D721Med (cell line): Measurements from ENCODE around the gene PRRX1.

Experiments used
- DNase-seq: peaks from one replicate; pipeline ENCODE4 v3.0.0; 2011; ENCODE audit warnings: low spot score; ENCODE audit not compliant: insufficient read length
- FAIRE-seq: peaks from 2 replicates; lab custom pipeline; 2011; peaks lifted over from hg19 to GRCh38; lab: Jason Lieb, UNC
- TF ChIP-seq, protein P1 (sequence below): IDR thresholded peaks from 2 replicates; pipeline ENCODE4 v1.5.1; 2012; ENCODE audit warnings: mild to moderate bottlenecking, control low read depth; ENCODE audit not compliant: insufficient read depth; ENCODE audit errors: missing control alignments

Gene PRRX1

DNA sequence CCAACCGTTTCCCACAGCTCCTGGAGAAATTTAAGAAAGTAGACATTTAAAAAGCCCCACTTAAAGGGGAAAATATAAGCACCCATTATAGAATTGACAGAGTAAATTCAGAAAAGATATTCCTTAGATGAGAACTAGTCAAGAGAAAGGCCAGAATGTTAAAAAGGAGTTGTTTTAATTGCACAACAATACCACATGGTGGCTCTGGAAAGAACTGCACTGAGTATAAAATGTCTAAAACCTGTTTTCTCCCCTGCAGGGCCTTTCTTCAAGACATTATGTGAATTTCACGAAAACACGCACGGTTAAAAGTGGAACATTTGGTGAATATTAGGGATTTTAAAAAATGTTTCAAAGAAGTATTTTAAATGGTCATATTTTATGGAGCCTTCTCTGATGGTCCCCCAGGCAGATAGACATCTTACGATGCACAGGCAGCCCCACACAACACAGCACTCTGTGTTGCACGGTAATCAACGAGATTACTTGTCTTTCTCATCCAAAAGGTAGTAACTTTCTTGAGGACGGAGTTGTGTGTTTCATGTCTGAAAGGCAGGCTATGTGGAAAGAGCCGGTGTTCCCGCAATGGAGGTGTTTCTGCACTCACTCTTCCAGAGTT, 101.9 kb downstream of the PRRX1 start:
- TF ChIP-seq, protein P1, sequence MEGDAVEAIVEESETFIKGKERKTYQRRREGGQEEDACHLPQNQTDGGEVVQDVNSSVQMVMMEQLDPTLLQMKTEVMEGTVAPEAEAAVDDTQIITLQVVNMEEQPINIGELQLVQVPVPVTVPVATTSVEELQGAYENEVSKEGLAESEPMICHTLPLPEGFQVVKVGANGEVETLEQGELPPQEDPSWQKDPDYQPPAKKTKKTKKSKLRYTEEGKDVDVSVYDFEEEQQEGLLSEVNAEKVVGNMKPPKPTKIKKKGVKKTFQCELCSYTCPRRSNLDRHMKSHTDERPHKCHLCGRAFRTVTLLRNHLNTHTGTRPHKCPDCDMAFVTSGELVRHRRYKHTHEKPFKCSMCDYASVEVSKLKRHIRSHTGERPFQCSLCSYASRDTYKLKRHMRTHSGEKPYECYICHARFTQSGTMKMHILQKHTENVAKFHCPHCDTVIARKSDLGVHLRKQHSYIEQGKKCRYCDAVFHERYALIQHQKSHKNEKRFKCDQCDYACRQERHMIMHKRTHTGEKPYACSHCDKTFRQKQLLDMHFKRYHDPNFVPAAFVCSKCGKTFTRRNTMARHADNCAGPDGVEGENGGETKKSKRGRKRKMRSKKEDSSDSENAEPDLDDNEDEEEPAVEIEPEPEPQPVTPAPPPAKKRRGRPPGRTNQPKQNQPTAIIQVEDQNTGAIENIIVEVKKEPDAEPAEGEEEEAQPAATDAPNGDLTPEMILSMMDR: peak; percentile 93
- peak; percentile 97 for FAIRE-seq

DNA sequence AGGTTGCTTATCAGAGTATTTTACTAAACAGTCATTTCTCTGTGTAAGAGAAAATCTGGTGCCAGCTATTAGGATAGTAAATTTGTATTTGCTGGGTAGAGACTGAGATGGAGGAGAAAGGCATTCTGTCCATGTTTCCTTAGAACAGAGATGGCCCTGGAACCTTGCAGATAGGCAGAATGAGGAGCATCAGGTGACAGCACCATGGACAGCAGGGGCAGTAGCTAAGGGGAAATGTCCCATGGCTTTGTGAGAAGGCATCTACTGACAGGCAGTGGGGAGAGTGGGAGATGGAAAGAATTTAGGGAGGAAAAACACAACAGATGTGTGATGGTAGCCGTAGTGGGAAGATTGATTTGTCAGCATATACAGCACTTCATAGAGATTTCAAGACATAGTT, 105.0 kb downstream of the PRRX1 start:
- TF ChIP-seq, protein P1: no peak
- DNase-seq (no peak), FAIRE-seq (no peak)

More for the DNA sequence above, 101.9 kb downstream of the PRRX1 start:
- no peak for DNase-seq

DNA sequence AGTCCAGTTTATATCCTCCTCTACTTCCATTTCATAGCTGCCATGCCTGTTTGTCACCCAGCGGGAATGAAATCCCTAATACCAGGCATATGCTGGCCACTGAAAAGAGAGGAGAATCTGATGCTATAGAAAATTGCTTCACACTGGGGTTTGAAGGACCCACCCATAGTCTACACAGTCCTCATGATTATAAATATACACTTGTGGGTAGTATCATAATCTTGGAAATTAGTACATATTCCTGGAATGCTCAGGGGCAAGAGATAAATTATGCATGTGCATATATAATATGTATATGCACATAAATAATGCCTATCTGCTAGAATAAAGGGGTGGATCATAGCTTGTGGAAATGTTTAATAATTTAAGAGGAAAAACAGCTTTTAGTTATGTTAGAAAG, 105.8 kb downstream of the PRRX1 start:
- DNase-seq: no peak
- FAIRE-seq: no peak
- TF ChIP-seq, protein P1: no peak

DNA sequence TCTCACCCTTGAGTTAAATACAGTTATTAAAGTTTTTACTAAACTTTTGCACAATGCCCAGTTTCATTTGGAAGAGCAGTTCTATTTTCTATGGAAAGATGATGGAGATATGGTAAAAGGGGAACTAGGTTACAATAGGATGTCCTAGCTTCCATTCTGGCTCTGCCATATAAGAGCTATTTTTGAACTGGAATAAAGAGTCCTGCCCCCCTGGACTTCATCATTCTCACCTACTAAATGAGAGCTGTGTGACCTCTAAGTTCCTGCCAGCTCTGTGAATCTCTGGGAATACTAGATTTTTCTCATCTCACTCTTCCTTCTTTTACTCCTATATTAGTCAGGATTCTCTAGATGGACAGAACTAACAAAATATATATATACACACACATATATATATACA, 106.3 kb downstream of the PRRX1 start:
- TF ChIP-seq, protein P1: no peak
- DNase-seq (no peak), FAIRE-seq (no peak)

DNA sequence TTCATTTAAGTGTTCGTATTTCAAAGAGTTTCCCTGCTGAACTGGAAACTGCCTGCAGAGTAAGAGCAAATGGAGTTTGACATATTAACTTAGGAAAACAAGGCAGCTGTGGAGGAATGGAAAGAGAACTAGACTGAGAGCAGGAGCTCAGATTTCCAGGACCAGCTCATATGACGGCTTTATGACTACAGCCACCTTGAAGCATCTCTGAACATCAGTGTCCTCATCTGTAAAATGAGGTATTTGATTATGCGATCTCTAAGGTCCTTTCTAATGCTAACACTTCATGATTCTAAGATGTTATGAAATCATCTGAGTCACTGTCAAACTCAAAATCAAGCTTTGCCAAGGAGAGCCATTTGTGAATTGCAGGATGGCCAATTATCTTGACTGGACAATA, 112.3 kb downstream of the PRRX1 start:
- FAIRE-seq (peak; percentile 94), DNase-seq (no peak)
- TF ChIP-seq, protein P1: no peak

DNA sequence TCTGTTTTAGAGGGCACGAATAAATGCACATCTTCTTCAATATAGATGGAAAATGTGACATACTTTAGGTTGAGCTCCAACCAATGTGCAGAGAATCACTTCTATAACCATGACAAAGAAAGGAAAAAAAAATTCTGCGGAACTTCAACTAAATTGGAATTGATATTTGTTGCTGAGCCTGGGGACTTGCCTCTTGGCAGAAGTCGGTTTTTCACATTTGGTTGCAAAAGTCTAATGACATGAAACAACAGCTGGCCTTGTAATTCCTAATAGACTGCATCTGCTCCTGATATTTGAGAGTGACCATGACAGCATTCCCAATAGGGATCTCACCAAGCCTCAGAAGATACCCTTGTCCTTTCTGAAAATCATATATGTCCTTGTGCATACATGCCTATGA, 112.8 kb downstream of the PRRX1 start:
- DNase-seq (no peak), FAIRE-seq (no peak)
- TF ChIP-seq, protein P1: no peak
